HEK293T (cell line): ENCODE measurements around the gene ATF7IP.

ENCODE experiments used
- CTCF ChIA-PET: fragments of 350-600 bp; formaldehyde crosslinking; extraction: SDS; loops from one replicate; lab custom pipeline; 2021; ENCODE audit warnings: antibody characterized with exemption, inconsistent platforms; lab: Yijun Ruan, JAX
- POLR2A ChIA-PET: fragments of 350-600 bp; formaldehyde crosslinking; extraction: SDS; loops from one replicate; lab custom pipeline; 2020; ENCODE audit warnings: antibody characterized with exemption, inconsistent platforms; lab: Yijun Ruan, JAX
- DNase-seq: peaks from one replicate; pipeline ENCODE4 v3.0.0; 2012; ENCODE audit warnings: mixed read lengths; ENCODE audit errors: extremely low spot score
- ARNT ChIP-seq: fragments of 450-650 bp; IDR thresholded peaks from 2 replicates; pipeline ENCODE4 v1.6.1; 2017; ENCODE audit warnings: mild to moderate bottlenecking
- BHLHE40 ChIP-seq: fragments of 450-650 bp; IDR thresholded peaks from 2 replicates; pipeline ENCODE4 v1.6.1; 2016; ENCODE audit warnings: mild to moderate bottlenecking, moderate library complexity, borderline replicate concordance
- CTBP1 ChIP-seq: fragments of 450-650 bp; IDR thresholded peaks from 2 replicates; pipeline ENCODE4 v1.6.1; 2016; ENCODE audit warnings: borderline replicate concordance
- ELF4 ChIP-seq: fragments of 450-650 bp; IDR thresholded peaks from 2 replicates; pipeline ENCODE4 v1.6.1; 2017; ENCODE audit warnings: antibody characterized with exemption
- FOXA1 ChIP-seq: fragments of 450-650 bp; IDR thresholded peaks from 2 replicates; pipeline ENCODE4 v1.6.1; 2016; ENCODE audit warnings: mild to moderate bottlenecking
- FOXK2 ChIP-seq: fragments of 450-650 bp; IDR thresholded peaks from 2 replicates; pipeline ENCODE4 v1.6.1; 2016; ENCODE audit warnings: mild to moderate bottlenecking
- FOXM1 ChIP-seq: fragments of 450-650 bp; IDR thresholded peaks from 2 replicates; pipeline ENCODE4 v1.6.1; 2017; ENCODE audit warnings: mild to moderate bottlenecking, borderline replicate concordance
- HDGF ChIP-seq: fragments of 450-650 bp; IDR thresholded peaks from 2 replicates; pipeline ENCODE4 v1.6.1; 2017; ENCODE audit warnings: antibody characterized with exemption, borderline replicate concordance
- L3MBTL2 ChIP-seq: fragments of 450-650 bp; conservative IDR thresholded peaks from 2 replicates; pipeline ENCODE4 v1.6.1; 2016; ENCODE audit warnings: mild to moderate bottlenecking
- LEF1 ChIP-seq: fragments of 450-650 bp; IDR thresholded peaks from 2 replicates; pipeline ENCODE4 v1.6.1; 2017; ENCODE audit warnings: mild to moderate bottlenecking, borderline replicate concordance
- NFRKB ChIP-seq: fragments of 450-650 bp; IDR thresholded peaks from 2 replicates; pipeline ENCODE4 v1.6.1; 2016; ENCODE audit warnings: mild to moderate bottlenecking, moderate library complexity
- SP1 ChIP-seq: fragments of 450-650 bp; IDR thresholded peaks from 2 replicates; pipeline ENCODE4 v1.6.1; 2017
- SUZ12 ChIP-seq: fragments of 450-650 bp; IDR thresholded peaks from 2 replicates; pipeline ENCODE4 v1.6.1; 2016; ENCODE audit warnings: mild to moderate bottlenecking
- TARDBP ChIP-seq: fragments of 450-650 bp; IDR thresholded peaks from 2 replicates; pipeline ENCODE4 v1.6.1; 2016
- ZNF384 ChIP-seq: fragments of 450-650 bp; IDR thresholded peaks from 2 replicates; pipeline ENCODE4 v1.6.1; 2016
- TF ChIP-seq, protein P1 (sequence below): fragments of 450-650 bp; IDR thresholded peaks from 2 replicates; pipeline ENCODE4 v1.6.1; 2016

The ATF7IP gene

DNA sequence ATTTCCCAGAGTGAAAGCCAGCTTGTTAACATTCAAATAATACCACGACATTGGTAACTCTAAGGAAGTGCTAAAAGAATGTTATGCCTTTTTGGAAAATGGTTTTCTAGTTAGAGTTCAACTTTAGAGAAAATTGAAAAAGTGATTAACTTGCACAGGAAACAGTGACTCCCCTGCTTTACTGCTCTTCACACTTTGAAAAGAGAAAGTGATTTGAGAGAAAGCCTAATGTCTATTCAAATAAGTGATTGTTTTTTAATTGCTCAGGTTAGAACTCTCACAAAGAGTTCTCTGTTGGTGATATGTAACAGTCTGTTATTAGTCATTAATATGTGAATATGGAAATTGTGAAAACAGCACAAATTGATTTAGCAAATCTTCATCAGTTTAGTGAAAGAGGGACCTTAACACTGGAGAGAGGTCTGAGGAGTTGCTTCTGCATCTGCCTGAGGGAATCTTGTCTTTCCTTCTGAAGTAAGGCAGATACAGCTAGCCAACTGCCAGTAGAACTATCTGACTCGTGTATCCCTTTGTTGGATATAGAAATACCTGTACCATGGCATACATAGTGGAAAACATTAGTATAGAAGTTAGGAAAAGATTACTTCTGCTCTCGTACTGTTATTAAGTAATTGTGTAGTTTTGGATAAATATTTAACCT, 25.5 kb downstream of the ATF7IP start:
- ChIA-PET CTCF (no interaction called here), POLR2A (no interaction called here)
- DNase-seq, result no peak
- TF ChIP-seq LEF1 (no peak), FOXA1 (no peak), HDGF (no peak), ARNT (no peak), BHLHE40 (no peak), ELF4 (no peak), FOXK2 (no peak), NFRKB (no peak)
- TF ChIP-seq, protein P1, sequence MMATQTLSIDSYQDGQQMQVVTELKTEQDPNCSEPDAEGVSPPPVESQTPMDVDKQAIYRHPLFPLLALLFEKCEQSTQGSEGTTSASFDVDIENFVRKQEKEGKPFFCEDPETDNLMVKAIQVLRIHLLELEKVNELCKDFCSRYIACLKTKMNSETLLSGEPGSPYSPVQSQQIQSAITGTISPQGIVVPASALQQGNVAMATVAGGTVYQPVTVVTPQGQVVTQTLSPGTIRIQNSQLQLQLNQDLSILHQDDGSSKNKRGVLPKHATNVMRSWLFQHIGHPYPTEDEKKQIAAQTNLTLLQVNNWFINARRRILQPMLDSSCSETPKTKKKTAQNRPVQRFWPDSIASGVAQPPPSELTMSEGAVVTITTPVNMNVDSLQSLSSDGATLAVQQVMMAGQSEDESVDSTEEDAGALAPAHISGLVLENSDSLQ, result no peak

DNA sequence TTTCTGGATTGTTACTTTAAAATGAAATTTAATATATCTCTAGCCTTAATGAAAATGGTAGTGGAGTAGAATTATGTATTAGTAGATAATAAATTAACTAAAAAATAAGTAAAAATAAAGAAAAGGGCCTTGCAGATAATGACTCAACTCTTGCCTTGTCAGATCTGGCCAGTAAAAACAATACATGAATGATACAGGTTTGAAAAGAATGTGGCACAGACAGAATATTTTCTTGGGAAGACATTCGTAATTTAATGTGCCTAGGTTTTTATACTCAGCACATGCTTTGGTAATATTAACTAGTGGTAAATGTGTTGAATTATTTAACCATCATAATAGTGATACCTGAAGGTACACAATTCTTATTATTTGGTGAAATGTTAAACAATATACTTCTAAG, 28.3 kb downstream of the ATF7IP start:
- POLR2A ChIA-PET, result interaction anchor here (1.0 to 1.7 kb wide), 4 partner anchors 8 to 1395 kb away, joined by 3 to 13 read pairs (median 8); partner anchors contain the start of gene ATF7IP
- CTCF ChIA-PET, result interaction anchor here (0.6 to 1.7 kb wide), 2 partner anchors 9 to 874 kb away, joined by 4 to 10 read pairs; no protein-coding TSS in a partner anchor
- no peak for DNase-seq
- TF ChIP-seq FOXM1 (no peak), SUZ12 (no peak), BHLHE40 (no peak), ARNT (no peak), ELF4 (no peak), SP1 (no peak), CTBP1 (no peak), FOXK2 (no peak), L3MBTL2 (no peak), NFRKB (no peak), TARDBP (no peak)
- TF ChIP-seq, protein P1, result no peak

DNA sequence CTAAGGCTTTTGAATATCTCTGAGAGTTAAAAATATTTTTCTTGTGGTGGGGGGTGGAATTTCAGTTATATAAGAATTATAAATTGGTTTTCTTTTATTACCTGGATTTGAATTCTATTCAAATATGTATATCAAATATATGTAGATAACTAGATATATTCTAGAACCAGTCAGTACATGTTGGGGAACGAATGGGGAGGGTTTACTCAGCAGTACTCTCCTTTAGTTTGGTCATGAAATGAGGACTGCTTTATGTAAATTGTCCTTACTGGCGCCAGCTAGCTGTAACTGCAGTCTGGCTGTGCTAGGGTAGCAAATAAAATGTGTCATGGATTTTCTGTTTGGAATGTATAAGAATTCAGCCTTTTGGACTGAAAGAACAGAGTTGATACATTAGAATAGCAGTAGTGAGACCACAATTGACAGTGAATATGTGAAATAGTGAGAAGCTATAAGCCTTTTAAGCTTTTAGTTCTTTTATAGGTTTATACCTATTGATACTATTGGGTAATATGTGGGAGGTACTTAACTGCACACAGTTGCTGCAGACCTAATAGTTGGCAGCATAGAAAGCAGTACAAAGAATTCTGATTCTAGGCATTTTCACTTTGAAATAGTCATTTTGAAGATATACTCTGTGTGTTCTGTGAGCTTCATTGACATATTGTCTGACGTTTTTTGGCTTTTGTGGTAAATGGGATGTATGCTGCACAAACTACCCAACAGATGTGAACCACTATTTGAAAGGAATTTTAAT, 29.0 kb downstream of the ATF7IP start:
- CTCF ChIA-PET, result interaction anchor here (0.6 to 1.7 kb wide), 4 partner anchors 9 to 874 kb away, joined by 3 to 10 read pairs (median 4); no protein-coding TSS in a partner anchor
- DNase-seq, result peak; percentile 45
- TF ChIP-seq SUZ12 (no peak), SP1 (no peak), LEF1 (no peak), FOXA1 (no peak), FOXK2 (no peak), ELF4 (no peak)
- POLR2A ChIA-PET, result interaction anchor here (1.0 to 1.7 kb wide), 4 partner anchors 9 to 1394 kb away, joined by 3 to 13 read pairs (median 8); partner anchors contain the start of gene ATF7IP

DNA sequence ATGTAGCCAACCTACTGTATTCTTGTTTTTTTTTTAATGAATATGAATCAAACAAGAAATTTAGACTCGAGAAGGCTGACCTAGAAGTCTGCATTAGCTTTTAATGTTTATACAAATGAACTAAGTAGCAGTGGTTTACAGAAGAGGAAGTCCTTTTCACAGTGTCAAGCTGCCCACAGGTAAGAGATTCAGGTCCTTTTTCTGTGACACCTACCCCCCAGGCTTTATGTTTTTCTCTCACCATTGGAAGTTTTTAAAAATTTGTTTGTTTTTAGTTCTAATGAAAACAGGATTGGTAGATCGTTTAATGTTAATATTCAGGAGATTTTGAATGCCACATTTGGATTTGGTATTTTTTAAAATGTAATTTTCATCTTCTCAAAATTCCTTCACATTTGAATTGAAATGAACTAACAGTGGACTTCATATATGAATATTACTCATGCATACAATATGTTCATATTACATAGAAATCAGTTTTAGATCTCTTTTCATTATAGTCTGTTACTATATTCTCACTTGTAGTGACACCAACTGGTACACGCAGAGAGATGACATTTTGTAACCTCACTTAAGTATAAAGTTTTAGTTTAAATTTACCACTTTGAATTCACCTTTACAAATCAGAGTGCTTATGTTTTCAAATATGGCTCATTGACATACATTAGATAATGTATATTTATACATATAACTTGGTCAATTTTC, 29.7 kb downstream of the ATF7IP start:
- ChIA-PET POLR2A (interaction anchor here (1.0 to 1.7 kb wide), 3 partner anchors 10 to 137 kb away, joined by 4 to 13 read pairs (median 11); partner anchors contain the start of gene ATF7IP), CTCF (interaction anchor here (0.7 to 1.7 kb wide), 3 partner anchors 8 to 304 kb away, joined by 3 to 10 read pairs (median 3); no protein-coding TSS in a partner anchor)
- no peak for DNase-seq
- TF ChIP-seq BHLHE40 (no peak), FOXK2 (no peak), HDGF (no peak), SP1 (no peak), ZNF384 (no peak), NFRKB (no peak), FOXM1 (no peak), CTBP1 (no peak), ELF4 (no peak), SUZ12 (no peak), FOXA1 (no peak), LEF1 (no peak), ARNT (no peak), TARDBP (no peak), L3MBTL2 (no peak)
- TF ChIP-seq, protein P1, result no peak

DNA sequence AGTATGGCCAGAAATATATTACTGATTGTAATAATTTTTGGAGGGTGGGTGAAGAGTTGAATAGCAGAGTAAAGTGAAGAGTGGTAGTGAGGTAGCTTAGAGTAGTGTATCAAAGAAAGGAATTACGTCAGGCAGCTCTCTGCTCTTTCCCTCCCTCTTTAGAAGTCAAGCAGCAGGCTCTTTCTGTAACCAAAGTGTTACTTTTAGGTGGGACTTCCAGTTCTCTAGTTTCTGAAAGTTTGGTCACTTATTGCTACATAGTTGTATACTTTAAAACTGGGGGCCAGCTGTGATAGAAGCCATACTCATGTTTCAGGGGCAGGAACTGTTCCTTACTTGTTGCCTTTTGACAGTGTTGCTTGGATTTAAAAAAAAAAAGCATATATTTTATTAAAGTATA, 30.6 kb downstream of the ATF7IP start:
- ChIA-PET CTCF (no interaction called here), POLR2A (interaction anchor here (1.0 kb wide), 1 partner anchor 31 kb away, joined by 4 read pairs; the partner anchor contains the start of gene ATF7IP)
- DNase-seq, result no peak
- no peak for TF ChIP-seq CTBP1
- TF ChIP-seq ARNT, result no peak
- no peak for TF ChIP-seq FOXA1
- no peak for TF ChIP-seq FOXK2
- no peak for TF ChIP-seq LEF1
- no peak for TF ChIP-seq FOXM1
